ENCODE results near the gene PILRB. TPM values are rescaled to one million over a fixed set of nuclear protein-coding genes. Genes with fewer than 3 reads are reported as not detected.
"Not testable (repeated sequence)": the region's sequence is repeated elsewhere in the genome, so short reads cannot be mapped to it uniquely, and the experiment has no call there.

PILRB gene
- total RNA-seq, 1 donor from 2014 or later, result 62.6 TPM

- Mint-ChIP-seq H3K27ac (ENCODE audit: unreplicated experiment) (no peak overlapping the region), H3K36me3 (ENCODE audit: unreplicated experiment) (no peaks in the 10 kb centered on the region)
- TF ChIP-seq CTCF (IDR thresholded peaks at IDR 0.05; ENCODE audit: partially characterized antibody, unreplicated experiment), result no peak
Measured at GRCh38 chr7:100364480-100364879, 6.6 kb downstream of the PILRB start.

GRCh38 chr7:100365998-100366367 lies 8.1 kb downstream of the PILRB start:
- H3K9me3 Mint-ChIP-seq (ENCODE audit: unreplicated experiment); H3K36me3 Mint-ChIP-seq (ENCODE audit: unreplicated experiment); H3K27me3 Mint-ChIP-seq (ENCODE audit: unreplicated experiment); DNase-seq; H3K27ac Mint-ChIP-seq (ENCODE audit: unreplicated experiment); H3K4me3 Mint-ChIP-seq (ENCODE audit: unreplicated experiment); H3K4me1 Mint-ChIP-seq (ENCODE audit: low read depth, unreplicated experiment): not testable (repeated sequence)

More at GRCh38 chr7:100364480-100364879, 6.6 kb downstream of the PILRB start:
- Mint-ChIP-seq H3K4me1 (ENCODE audit: low read depth, unreplicated experiment) (peaks cover 3% of the 10 kb centered on the region), H3K4me3 (ENCODE audit: unreplicated experiment) (no peak overlapping the region), H3K27me3 (ENCODE audit: unreplicated experiment) (peaks cover 6% of the 10 kb centered on the region), H3K9me3 (ENCODE audit: unreplicated experiment) (peaks cover 3% of the 10 kb centered on the region)
- DNase-seq, result no peak

- Mint-ChIP-seq H3K4me3 (ENCODE audit: unreplicated experiment) (no peak overlapping the region), H3K9me3 (ENCODE audit: unreplicated experiment) (peaks cover 3% of the 10 kb centered on the region), H3K27me3 (ENCODE audit: unreplicated experiment) (peaks cover 5% of the 10 kb centered on the region), H3K27ac (ENCODE audit: unreplicated experiment) (no peak overlapping the region), H3K4me1 (ENCODE audit: low read depth, unreplicated experiment) (peaks cover 5% of the 10 kb centered on the region), H3K36me3 (ENCODE audit: unreplicated experiment) (no peaks in the 10 kb centered on the region)
- no peak for TF ChIP-seq CTCF (IDR thresholded peaks at IDR 0.05; ENCODE audit: partially characterized antibody, unreplicated experiment)
- no peak for DNase-seq
Measured at GRCh38 chr7:100366411-100367250, 8.7 kb downstream of the PILRB start.

GRCh38 chr7:100367251-100367620 lies 9.3 kb downstream of the PILRB start:
- peaks cover 5% of the 10 kb centered on the region for H3K4me1 Mint-ChIP-seq (ENCODE audit: low read depth, unreplicated experiment)
- no peaks in the 10 kb centered on the region for H3K36me3 Mint-ChIP-seq (ENCODE audit: unreplicated experiment)
- no peak for DNase-seq
- no peak for TF ChIP-seq CTCF (IDR thresholded peaks at IDR 0.05; ENCODE audit: partially characterized antibody, unreplicated experiment)
- peaks cover 3% of the 10 kb centered on the region for H3K9me3 Mint-ChIP-seq (ENCODE audit: unreplicated experiment)
- no peak overlapping the region for H3K27ac Mint-ChIP-seq (ENCODE audit: unreplicated experiment)
- no peak overlapping the region for H3K4me3 Mint-ChIP-seq (ENCODE audit: unreplicated experiment)
- H3K27me3 Mint-ChIP-seq (ENCODE audit: unreplicated experiment), result peaks cover 5% of the 10 kb centered on the region

GRCh38 chr7:100367676-100368613 lies 10.0 kb downstream of the PILRB start:
- no peak for TF ChIP-seq CTCF (IDR thresholded peaks at IDR 0.05; ENCODE audit: partially characterized antibody, unreplicated experiment)
- Mint-ChIP-seq H3K27me3 (ENCODE audit: unreplicated experiment) (peaks cover 5% of the 10 kb centered on the region), H3K9me3 (ENCODE audit: unreplicated experiment) (peaks cover 3% of the 10 kb centered on the region), H3K4me1 (ENCODE audit: low read depth, unreplicated experiment) (peaks cover 5% of the 10 kb centered on the region), H3K4me3 (ENCODE audit: unreplicated experiment) (no peak overlapping the region), H3K36me3 (ENCODE audit: unreplicated experiment) (no peaks in the 10 kb centered on the region), H3K27ac (ENCODE audit: unreplicated experiment) (no peak overlapping the region)
- DNase-seq, result no peak

All from glutamatergic neuron (in vitro differentiated cells).